GM21717 (cell line): ENCODE measurements around the gene L3MBTL3.
A peak's percentile ranks its signal among the peaks of the same experiment; 100 is the strongest.
"Not testable (repeated sequence)": the region's sequence is repeated elsewhere in the genome, so short reads cannot be mapped to it uniquely, and the experiment has no call there.

Source experiments
- ATAC-seq: cut with Tn5 transposase; IDR thresholded peaks from one replicate; pipeline ENCODE4 v1.9.1; 2021; ENCODE audit warnings: mild to moderate bottlenecking, moderate library complexity; ENCODE audit not compliant: unreplicated experiment

L3MBTL3 gene

DNA sequence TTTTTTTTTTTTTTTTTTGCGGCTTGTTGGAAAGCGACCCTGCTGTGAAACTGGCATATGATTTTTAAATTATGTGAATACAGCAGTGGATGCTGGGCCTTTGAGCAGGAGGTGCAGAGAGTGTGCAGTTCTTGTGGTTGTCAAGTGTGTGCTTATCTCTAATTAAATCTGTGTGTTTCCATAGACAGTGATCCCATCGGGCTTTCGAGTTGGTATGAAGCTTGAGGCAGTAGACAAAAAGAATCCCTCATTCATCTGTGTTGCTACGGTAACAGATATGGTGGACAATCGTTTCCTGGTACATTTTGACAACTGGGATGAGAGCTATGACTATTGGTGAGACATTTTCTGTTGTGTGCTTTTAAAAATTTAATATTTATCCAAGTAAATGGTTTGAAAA is 52.4 kb downstream of the L3MBTL3 start:
- ATAC-seq, result no peak

DNA sequence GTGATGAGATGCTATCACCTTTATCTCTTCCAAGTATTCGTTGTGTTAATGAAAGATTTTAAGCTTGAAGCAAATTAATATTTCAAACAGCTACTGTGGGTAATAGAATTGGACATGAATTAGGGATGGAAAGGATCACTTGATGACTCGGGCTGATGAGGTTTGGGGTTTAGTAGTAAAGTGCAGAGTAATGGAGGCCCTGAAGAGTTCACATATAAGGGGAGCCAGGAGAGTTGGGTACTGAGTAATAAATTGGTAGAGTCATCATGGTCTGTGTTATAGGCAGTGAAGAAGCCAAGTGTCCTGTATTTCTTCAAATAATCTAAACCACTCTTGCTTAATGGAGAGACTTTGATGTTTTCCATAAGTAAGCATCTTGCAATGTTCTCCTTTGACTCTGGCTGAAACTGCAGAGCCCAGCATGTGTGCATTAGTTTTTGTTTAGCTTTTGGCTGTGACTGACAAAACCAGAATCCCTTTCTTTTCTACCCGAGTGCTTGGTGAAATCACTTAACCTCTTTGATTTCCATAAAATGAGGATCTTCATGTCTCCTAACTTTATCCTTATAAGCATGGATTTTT is 57.6 kb downstream of the L3MBTL3 start:
- no peak for ATAC-seq

DNA sequence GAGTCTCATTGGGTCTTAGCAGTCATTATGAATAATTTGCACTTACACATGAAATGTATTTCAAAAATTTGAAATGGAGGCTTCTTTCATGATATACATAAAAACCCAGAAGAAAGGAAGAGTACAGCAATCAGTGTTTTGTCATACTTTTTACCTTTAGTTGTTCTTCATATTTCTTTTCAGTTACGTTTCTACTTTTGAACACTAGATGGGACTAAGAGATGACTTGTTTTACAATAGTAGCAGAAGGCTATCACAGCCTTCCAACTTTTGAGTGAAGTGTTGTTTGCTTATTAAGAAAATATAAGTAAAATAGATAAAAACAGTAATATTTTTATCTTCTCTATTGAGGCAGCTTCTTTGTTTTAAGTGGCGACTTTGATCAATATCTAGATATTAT is 58.1 kb downstream of the L3MBTL3 start:
- no peak for ATAC-seq

DNA sequence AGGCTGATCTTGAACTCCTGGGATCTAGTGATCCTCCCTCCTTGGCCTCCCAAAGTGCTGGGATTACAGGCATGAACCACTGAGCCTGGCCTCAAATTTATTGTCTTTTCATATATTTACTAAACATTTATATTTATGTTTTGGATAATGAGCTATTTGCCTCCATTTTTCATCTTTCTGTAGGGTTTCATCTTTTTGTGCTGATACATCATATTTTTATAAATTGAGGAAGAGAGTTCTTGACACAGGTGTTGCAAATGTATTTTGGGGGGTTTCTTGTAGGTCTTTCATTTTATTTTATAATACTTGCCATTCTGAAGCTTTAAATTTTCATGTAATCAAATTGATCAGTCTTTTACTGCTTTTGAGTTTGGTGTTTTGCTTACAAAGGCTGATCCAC is 72.4 kb downstream of the L3MBTL3 start:
- no peak for ATAC-seq

DNA sequence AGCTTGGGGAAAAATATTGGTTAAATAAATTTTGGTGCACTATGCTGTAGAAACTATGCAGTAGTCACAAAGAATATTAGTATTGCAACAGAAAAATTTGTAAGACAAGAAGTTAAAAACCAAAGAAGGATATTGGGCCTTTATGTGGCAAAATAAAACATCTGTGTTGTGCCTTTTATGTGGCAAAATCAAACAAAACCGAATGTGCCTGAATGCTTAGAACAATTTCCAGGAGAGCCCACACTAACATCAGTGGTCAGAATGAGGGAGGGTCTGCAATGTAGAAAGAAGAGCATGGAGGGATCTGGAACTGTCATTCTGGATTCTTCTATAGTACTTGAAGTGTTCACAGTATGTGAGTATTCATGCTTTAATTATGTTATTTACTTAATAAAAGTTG is 75.2 kb downstream of the L3MBTL3 start:
- ATAC-seq, result no peak

DNA sequence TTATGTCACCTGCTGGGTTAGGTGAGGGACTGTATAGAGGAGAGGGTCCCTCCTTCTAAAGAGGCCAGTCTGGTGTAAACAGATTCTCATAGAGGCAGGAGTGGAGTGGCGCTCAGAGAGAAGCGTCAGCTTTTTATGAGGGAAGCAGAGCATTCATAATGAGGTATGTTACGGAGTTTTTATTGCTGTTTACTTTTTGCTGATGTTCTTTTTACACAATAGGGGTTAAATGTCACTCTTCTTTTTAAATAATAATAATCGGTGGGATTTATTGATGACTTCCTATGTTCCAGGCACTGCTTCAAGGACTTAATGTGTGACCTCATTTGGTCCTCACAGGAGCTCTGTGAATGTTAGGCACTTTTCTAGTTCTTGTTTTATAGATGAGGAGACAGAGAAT is 79.9 kb downstream of the L3MBTL3 start:
- no peak for ATAC-seq

DNA sequence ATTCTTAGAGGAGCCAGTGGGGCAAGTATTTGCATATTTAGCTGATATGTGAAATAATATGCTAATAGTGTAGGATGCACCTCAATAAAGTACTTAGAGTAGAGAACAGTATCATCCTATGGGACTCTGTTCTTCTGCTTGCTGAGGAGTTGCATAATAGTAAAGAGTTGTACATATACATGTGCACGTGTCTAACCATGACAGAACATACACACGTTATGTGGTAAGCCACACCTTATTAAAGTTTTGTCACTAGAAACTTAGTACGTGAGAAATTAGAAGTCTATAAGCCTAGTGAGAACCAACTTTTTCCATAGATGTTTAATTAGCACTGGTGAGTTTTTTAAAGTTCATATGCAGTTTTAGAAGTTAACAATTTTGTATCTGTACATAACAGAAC is 80.7 kb downstream of the L3MBTL3 start:
- ATAC-seq, result no peak

DNA sequence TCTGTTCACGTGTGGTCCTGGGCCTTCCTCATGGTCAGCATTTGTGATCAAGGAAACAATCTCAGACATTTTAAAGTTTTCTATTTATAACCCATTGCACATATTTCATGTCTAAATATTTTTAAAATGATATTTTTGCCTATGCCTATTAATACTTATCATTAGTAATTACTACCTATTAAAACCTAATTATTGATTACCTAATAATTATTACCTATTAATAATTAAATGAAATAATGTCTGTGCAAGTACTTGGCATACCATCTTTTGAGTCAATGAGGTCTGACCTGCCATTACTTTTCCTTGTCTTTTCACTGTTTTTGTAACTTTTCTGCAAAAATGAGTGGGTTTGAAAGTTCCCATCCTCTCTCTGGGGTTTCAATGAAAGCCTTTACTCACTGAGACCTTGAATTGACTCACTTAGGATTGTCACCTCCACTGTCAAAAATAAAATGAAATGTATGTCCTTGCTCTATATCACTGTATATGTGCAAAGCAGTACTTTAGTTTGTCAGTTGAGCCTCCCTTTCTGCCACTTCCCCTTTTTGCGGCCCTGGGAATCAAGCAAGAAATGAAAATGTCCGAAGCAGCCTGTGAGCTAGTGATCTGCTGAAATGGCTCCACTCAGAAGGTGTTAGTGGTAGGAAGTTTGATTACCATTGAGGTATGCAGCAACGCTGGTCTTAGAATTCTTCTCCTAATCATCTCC is 87.8 kb downstream of the L3MBTL3 start:
- peak; percentile 95 for ATAC-seq

DNA sequence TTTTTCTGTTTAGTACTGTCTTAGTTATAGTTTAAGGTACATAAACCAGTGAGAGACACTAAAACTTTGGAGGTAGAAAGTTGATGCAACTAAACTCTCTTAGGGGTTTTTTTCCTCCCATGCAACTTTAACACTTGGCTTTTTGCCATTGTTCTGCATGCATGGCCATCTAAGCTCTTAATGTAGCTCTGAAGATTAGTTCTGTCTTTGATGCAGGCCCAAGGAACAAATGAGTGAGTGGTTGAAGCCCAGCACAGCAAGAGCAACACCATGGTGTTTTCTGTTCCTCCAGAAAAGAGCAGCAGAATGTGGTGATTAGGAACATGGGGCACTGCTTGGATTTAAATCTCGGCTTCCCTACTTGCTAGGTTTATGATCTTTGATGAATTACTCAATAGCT is 89.3 kb downstream of the L3MBTL3 start:
- ATAC-seq, result no peak

DNA sequence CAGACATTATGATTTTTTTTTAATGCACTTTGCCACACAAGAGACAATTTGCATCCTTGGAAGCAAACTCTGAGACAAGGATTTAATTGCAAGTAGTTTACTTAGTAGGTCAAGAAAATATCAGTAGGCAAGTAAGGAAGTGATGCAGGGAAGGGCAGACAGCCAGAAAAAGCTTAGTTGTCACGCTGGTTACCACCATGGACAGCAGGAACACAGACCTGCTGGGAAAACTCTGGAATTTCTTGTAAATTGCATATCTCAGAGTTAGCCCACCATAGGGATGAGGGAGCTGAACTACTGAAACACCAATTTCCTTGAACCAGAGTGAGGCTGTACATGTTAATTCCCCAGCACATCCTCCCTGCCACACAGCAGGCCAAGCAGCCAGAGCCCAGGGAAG is 92.7 kb downstream of the L3MBTL3 start:
- ATAC-seq, result no peak

DNA sequence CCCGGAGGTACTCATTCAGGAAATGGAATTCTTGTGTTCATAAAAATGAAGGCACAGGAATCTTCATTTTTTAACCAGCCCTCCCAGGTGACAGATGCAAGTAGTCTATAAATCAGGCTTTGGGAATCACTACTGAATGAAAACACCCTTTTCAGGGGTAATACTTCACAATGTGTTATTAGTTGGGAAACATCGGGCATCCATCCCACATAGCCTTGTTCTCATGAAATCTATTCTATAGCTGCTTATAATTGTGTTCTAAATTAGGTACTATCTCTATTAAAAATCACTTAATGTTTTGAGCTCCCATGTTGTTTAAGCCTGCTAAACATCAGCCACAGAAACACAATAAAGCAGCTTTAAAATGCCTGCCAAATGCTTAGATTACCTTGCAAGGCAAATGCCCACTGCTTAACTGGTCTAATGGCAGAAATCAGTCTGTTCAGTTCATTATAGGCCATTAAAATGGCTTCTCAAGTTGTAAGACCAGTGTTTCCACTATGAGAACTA is 94.9 kb downstream of the L3MBTL3 start:
- no peak for ATAC-seq

DNA sequence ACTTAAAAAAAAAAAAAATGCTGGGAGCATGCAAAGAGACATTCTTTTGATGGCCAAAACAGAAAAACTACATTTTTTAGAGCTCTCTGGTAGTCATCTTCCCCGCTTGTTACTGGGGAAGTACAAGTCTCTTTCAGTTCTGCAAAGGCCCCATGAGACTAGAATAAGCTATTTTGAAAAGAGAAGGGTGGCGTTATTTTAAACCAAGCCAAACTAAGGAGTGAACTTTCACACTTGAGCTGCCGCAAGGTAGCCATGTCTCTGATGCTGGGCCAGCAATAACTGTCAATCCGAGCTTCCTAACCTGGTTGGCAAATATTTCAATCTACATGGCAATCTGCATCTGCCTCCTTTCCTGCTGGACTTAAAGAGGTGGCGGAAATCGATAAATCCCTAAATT is 96.7 kb downstream of the L3MBTL3 start:
- peak; percentile 98 for ATAC-seq

DNA sequence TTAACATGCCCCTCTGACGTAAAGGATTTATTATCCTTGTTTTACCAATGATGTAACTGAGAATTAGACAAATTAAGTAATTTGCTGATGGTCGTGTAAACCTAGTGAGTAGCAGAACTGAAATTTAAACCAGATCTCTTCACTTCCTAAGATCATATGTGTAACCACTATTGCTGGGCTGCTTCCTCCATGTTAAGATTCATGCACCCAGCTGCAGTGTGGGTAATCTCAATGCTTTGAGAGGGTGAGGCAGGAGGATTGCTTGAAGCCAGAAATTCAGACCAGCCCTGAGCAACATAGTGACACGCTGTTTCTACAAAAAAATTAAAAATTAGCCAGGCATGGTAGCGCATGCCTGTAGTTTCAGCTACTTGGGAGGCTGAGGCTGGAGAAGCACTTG is 97.9 kb downstream of the L3MBTL3 start:
- peak; percentile 40 for ATAC-seq

DNA sequence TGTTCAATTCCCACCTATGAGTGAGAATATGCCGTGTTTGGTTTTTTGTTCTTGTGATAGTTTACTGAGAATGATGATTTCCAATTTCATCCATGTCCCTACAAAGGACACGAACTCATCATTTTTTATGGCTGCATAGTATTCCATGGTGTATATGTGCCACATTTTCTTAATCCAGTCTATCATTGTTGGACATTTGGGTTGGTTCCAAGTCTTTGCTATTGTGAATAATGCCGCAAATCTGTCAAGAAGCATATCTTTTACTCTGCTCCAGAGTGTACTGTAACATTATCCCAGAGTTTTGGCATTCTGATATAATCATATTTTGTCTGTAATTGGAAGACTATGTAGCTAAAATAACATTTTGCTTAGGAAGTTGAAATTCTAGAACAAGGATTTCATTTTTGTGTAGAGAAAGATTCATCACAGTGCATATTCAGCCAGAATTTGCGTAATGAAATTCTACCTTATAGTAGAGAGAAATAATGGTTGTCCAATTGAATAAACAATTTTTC is 98.9 kb downstream of the L3MBTL3 start:
- ATAC-seq, result not testable (repeated sequence)

DNA sequence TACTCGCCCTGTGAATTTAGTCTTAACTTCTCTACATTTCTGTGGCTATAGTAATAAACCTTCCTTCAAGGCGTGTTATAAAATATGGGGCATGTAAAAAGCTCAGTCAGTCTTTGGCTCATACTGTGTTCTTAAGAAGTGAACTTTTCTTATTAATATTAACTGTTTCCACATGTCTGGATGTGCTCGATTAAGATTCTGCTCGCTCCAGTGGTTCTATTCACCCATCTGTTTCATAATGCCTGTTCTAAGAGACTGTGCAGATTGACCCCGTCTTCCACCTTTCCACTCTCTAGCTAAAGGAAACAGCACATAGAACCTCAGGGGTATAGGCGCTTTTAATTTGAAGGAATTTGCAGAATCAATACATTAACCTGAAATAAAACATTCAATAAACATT is 99.9 kb downstream of the L3MBTL3 start:
- no peak for ATAC-seq

DNA sequence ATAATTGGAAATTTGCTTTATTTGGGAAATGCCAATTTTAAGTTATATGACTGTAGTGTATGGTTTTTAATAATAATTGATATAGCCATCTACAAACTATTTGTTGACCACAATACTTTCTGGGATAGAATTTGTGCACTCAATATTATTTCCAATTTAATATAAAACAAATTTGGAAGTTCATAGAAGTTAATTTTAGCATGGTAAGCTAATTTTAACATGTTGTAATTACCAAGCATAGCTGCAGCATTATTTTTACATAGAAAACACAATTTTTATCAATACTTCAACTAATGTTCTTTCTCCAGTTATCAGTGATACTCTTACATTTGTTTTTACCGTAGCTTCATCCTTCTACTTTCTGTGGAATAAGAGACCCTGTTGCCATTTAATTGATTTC is 100.8 kb downstream of the L3MBTL3 start:
- no peak for ATAC-seq

DNA sequence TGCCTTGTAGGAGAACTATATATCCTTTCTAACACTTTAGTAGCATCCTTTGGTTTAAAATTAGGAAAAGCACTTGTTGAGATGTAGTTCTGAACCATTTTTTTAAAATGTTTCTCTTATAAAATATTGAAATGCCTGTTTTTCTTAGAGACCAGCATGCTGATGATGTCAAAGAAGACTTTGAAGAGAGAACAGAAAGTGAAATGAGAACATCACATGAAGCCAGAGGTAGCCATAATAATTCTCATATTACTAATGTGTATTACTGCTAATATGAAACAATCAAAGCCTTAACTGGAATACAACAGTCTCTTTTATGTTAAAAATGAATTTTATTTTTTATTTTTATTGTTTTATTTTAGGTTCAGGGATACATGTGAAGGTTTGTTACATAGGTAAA is 102.3 kb downstream of the L3MBTL3 start:
- peak; percentile 46 for ATAC-seq

DNA sequence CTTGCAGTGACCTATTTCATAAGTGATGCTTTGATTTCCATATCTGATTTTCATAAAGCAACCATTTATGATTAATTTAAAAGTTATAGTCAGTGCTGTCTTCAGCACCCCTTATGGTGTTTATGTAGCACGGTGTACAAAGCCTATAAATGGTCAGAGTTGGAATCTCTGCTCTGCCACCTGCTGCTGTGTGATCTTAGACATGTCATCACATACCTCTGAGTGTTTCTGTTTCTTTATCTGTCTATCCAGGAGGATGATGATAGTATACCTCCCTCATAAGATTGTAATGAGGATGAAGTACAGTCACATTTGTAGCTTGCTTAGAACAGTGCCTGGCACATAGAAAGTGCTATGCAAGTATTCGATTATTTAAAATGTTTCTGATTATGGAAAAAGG is 103.9 kb downstream of the L3MBTL3 start:
- no peak for ATAC-seq

DNA sequence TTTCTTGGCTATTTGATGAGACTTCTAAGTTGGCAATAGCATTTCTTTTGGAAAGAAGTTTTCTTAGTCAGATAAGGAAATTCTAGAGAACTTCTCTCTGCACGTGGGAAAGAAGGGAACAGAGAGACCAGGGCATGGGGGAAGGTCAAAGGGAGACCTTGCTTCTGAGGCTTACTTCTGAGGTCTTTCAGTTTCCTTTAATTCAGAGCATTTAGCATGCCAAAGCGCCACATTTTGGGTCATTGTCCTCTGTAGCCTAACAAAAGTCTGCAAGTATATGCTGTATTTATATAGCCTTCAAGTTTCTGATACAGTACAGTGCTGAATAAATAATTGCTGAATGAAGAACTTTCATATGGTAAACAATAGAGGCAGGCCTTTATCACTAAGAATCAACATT is 108.8 kb downstream of the L3MBTL3 start:
- ATAC-seq, result no peak

DNA sequence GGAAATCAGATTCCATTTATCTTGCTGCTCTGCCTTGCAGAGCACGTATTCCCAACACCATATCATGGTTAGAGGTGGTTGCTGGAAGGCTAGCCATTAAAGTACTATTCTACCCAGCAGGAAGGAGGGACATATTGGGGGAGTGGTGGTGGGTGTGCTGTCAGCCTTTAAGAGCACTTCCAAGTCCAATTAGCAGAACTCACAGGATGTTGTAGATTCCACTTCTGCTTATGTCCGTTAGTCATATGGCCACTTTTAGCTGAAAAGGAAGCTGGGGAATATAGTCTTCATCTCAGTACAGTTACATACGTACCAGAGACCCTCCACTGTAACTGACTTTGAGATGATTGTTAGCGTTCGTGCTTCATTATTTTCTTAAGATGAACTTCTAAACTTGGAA is 109.9 kb downstream of the L3MBTL3 start:
- no peak for ATAC-seq

DNA sequence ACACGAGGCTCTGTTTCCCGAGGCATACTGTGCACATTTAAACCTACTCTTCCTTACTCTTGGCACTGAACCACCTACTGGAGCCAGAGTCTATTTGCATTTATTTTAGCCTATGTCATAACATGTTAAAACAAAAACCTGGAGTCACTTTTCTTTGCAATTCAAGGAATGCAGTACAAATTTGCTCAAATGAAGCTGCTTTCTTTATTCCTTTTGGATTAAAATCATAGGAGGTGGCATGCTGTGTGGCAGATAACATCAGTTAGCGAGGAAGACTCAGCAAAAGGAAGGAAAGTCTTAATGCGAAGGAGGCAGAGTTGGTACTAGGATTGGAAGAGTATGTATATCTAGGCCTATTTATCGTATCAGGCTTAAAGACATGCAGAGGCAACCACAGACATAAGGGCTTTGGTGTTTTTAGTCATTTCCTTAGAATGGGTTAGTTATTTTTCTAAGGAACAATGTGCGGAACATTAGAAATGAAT is 111.4 kb downstream of the L3MBTL3 start:
- no peak for ATAC-seq

DNA sequence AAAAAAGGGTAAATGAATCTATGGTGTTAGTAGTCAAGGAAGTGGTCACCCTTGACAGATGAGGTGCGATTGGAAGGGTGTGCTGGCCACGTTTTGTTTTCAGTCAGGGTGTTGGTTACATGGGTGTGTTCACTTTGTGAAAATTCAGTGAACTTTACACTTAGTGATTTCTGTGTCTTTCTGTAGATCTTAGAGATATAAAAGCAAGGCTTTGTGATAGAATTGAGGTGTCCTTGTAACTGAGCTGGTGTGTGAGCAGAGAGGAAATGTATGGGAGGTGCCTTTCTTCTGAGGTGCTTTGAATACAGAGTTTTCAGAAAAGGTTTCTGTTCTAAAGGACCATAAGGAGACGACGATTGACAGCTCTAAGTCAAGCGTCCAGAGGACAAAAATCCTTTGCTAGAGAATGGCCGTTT is 113.9 kb downstream of the L3MBTL3 start:
- peak; percentile 59 for ATAC-seq
